GM12892 (cell line): ENCODE measurements around the gene MEI4.
"Not testable (repeated sequence)": the region's sequence is repeated elsewhere in the genome, so short reads cannot be mapped to it uniquely, and the experiment has no call there.

Experiments used
- DNase-seq: peaks from one replicate; pipeline ENCODE4 v3.0.0; 2011; ENCODE audit not compliant: insufficient read length
- FAIRE-seq: peaks from 2 replicates; lab custom pipeline; 2011; peaks lifted over from hg19 to GRCh38; lab: Jason Lieb, UNC
- POLR2A ChIP-seq: IDR thresholded peaks from 2 replicates; pipeline ENCODE4 v1.6.1; 2011; ENCODE audit warnings: low read depth, low read length, control low read depth
- POLR2AphosphoS5 ChIP-seq: IDR thresholded peaks from 2 replicates; pipeline ENCODE4 v1.6.1; 2011; ENCODE audit warnings: low read depth, low read length, control low read depth
- TAF1 ChIP-seq: IDR thresholded peaks from 2 replicates; pipeline ENCODE4 v1.6.1; 2011; ENCODE audit warnings: low read depth, mild to moderate bottlenecking, control low read depth, low read length, borderline replicate concordance

Gene MEI4

GRCh38 chr6:77707603-77708002, 54.8 kb downstream of the MEI4 start:
- TF ChIP-seq POLR2AphosphoS5 (no peak), TAF1 (no peak), POLR2A (no peak)
- FAIRE-seq (no peak), DNase-seq (no peak)

DNA sequence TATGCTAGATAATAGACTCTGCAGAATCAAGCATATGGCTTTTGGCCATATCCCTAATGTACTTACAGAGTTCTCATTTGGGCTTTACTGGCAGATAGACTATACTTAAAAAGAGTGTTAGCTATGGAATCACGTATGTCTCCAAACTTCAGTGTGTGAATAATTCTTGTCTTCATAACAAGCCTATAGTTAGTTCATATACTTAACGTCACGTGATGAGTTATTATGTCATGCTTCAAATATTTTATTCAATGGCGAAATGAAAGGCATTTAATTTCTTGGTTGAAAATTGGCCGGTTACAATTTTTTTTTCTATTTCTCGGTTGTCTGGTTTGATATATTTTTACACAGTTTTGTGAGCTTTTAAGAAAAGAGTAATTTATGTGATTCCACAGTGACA, 62.7 kb downstream of the MEI4 start:
- FAIRE-seq (no peak), DNase-seq (no peak)
- TF ChIP-seq TAF1: no peak
- no peak for TF ChIP-seq POLR2A
- no peak for TF ChIP-seq POLR2AphosphoS5

- FAIRE-seq: no peak
- no peak for DNase-seq
- TF ChIP-seq POLR2A: no peak
- no peak for TF ChIP-seq POLR2AphosphoS5
- no peak for TF ChIP-seq TAF1
Observed at GRCh38 chr6:77716311-77716710, 63.5 kb downstream of the MEI4 start.

DNA sequence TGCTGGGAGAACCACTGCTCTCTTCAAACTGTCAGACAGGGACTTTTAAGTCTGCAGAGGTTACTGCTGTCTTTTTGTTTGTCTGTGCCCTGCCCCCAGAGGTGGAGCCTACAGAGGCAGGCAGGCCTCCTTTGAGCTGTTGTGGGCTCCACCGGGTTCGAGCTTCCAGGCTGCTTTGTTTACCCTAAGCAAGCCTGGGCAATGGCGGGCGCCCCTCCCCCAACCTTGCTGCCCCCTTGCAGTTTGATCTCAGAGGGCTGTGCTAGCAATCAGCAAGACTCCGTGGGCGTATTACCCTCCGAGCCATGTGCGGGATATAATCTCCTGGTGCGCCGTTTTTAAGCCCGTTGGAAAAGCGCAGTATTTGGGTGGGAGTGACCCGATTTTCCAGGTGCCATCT, 83.2 kb downstream of the MEI4 start:
- not testable (repeated sequence) for FAIRE-seq, DNase-seq

DNA sequence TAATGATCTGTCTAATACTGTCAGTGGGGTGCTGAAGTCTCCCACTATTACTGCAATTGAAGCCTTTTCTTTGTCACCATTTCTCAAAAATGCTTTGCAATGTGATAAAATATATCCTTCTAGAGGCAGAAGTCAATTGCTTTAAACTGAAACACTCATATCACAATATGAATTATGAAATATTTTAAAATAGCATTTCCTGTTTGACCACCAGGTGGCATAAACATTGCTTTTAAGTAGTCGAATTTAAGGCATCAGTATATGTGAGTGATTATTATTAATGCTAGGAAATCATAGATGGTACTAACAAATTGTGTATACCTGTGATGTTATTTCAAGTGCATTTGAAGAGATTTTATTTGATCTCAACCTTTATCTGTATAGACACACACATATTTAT, 87.5 kb downstream of the MEI4 start:
- DNase-seq (no peak), FAIRE-seq (no peak)
- TF ChIP-seq POLR2A: no peak
- no peak for TF ChIP-seq POLR2AphosphoS5
- TF ChIP-seq TAF1: no peak

GRCh38 chr6:77752156-77752555, 99.3 kb downstream of the MEI4 start:
- FAIRE-seq, DNase-seq: not testable (repeated sequence)

GRCh38 chr6:77762386-77762785, 109.5 kb downstream of the MEI4 start:
- no peak for FAIRE-seq
- DNase-seq: no peak
- no peak for TF ChIP-seq TAF1
- no peak for TF ChIP-seq POLR2A
- no peak for TF ChIP-seq POLR2AphosphoS5

GRCh38 chr6:77763124-77763523, 110.3 kb downstream of the MEI4 start:
- FAIRE-seq (no peak), DNase-seq (no peak)
- TF ChIP-seq TAF1 (no peak), POLR2AphosphoS5 (no peak), POLR2A (no peak)

- no peak for TF ChIP-seq POLR2A
- TF ChIP-seq TAF1: no peak
- DNase-seq: no peak
- no peak for FAIRE-seq
Observed at GRCh38 chr6:77764364-77764763, 111.5 kb downstream of the MEI4 start.

- FAIRE-seq: no peak
Observed at GRCh38 chr6:77773157-77773822, 120.5 kb downstream of the MEI4 start.

GRCh38 chr6:77774457-77774856, 121.6 kb downstream of the MEI4 start:
- no peak for DNase-seq
- FAIRE-seq: no peak

More at GRCh38 chr6:77773157-77773822, 120.5 kb downstream of the MEI4 start:
- no peak for TF ChIP-seq TAF1
- no peak for TF ChIP-seq POLR2AphosphoS5
- no peak for TF ChIP-seq POLR2A
- no peak for DNase-seq

DNA sequence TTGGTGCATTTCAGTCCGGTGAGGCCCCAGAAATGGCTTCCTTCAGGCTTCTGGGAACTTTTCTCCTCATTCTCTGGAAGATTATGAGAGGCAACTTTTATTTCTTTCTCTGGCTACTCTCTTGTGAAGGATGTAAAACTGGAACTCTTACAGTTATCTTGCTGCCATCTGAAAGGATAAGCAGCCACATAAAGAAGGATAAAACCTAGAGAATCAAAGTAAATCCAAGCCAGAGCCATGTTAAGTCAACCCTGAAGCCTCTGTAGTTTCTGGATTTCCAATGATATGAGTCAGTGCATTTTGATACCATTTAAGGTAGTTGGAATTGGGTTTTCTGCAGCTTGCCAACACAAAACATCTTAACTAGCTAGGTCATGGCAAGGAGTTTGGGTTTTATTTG, 123.6 kb downstream of the MEI4 start:
- no peak for FAIRE-seq
- no peak for DNase-seq
- TF ChIP-seq TAF1: no peak
- no peak for TF ChIP-seq POLR2A
- no peak for TF ChIP-seq POLR2AphosphoS5

More at GRCh38 chr6:77774457-77774856, 121.6 kb downstream of the MEI4 start:
- TF ChIP-seq TAF1 (no peak), POLR2AphosphoS5 (no peak), POLR2A (no peak)

DNA sequence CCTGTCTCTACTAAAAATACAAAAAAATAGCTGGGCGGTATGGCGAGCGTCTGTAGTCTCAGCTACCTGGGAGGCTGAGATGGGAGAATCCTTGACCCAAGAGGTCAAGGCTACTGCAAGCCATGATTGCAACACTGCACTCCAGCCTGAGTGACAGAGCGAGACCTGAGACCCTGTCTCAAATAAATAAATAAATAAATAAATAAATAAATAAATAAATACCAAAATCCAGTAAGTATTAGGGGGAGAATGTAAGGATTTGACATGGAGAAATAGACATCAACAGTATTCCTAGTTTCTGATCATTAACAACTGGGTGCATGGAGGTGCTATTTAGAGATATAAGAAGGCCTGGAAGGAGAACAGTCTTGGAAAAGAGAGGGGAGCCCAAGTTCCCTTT, 125.7 kb downstream of the MEI4 start:
- FAIRE-seq (no peak), DNase-seq (no peak)
- TF ChIP-seq TAF1: no peak
- TF ChIP-seq POLR2A: no peak
- no peak for TF ChIP-seq POLR2AphosphoS5
